ENCODE data around the gene ADCY7. TPM values are rescaled to one million over a fixed set of nuclear protein-coding genes. Genes with fewer than 3 reads are reported as not detected.
"Not testable (repeated sequence)": the region's sequence is repeated elsewhere in the genome, so short reads cannot be mapped to it uniquely, and the experiment has no call there.

ADCY7 gene
- total RNA-seq = 100 to 1,000 TPM; 133 to 135 TPM
- 10 to 100 TPM; 60.1 to 72.8 (median 64.6) TPM for polyA plus RNA-seq
- 79.3 to 385 (median 305) reads per million in 6 experiments for total RNA-seq

DNA sequence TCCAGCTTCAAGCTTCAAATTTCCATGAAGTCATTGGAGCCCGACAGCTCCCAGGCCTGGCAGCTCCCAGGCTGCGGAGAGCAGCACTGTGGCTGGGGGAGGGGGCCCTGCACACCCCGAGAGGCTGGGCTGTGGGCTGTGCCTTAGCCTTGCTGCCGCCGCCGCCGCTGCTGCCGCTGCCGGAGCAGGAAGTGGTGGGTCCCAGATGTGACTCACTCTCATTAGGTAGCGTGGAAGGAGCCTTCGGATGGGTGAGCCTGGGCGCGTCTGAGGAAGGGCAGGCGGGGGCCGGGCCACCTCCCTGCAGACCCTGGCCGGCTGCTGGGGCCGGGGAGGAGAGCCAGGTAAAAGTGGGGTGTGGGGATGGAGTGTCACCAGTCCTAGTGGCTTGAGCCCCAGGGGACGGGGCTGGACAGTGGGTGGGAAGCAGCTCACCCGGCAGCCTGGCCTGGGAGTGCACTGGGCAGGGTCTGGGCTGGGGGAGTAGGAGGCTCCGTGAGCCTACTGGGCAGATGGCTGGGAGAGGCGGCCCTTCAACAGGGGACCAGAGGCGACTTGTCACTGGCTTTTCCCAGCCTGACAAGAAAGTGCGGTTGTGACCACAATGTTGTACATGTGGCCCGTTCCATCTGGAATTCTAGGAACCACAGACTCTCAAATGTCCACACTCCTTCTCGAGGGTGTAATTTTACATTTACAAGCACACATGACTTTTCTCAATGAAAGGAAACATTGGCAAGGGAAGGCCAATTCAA lies at the start of gene ADCY7:
Gene ADCY7, plus strand, starts transcription at position 215 of the 755 bp plus-strand sequence. CDS start 21,629 bp downstream, outside the sequence.
- POLR2A ChIA-PET = interaction anchor here (0.6 to 15.0 kb wide), 6 partner anchors 8 to 70 kb away, joined by 3 to 238 read pairs (median 6); no protein-coding TSS in a partner anchor
- Mint-ChIP-seq H3K9me3 (no peaks in the 10 kb centered on the region), H3K4me1 (peaks cover 44 to 97% (median 81%) of the 10 kb centered on the region in 4 donors), H3K27ac (peak within 1 kb of the TSS; percentile 91 to 99 (median 96)), H3K27me3 (no peaks in the 10 kb centered on the region), H3K36me3 (peaks cover 0 to 3% (median 2%) of the 10 kb centered on the region in 3 donors), H3K4me3 (peak within 1 kb of the TSS; percentile 90 to 99 (median 96))
- DNase-seq (peak; percentile 69 to 89 (median 78)), ATAC-seq (peak; percentile 90 to 91)

DNA sequence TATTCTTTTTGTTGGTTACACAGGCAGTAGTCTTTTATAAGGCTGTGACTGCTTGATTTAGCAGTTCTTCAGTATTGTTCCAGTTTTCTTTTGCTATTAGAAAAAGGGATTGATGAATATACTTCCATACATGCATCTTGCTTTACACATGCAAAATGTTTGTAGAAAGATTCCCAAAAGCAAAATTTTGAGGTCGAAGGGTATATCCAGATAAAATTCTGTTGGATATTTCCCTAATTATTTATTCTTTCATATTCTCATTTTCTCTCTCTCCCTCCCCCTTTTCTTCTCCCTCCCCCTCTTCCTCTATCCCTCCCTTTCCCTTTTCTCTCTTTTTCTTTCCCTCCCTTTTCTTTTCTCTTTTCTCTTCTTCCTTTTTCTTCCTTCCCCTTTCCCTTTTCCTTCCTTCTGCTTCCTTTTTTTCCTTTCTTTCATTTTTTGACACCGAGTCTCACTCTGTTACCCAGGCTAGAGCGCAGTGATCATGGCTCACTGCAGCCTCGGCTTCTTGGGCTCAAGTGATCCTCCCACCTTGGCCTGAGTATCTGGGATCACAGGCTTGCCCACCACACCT lies 46.9 kb upstream of the ADCY7 start:
- Mint-ChIP-seq H3K27me3 (no peaks in the 10 kb centered on the region), H3K9me3 (no peaks in the 10 kb centered on the region), H3K4me1 (peaks cover 0 to 15% (median 3%) of the 10 kb centered on the region in 4 donors), H3K4me3 (no peak overlapping the region), H3K36me3 (peaks cover 0 to 84% (median 11%) of the 10 kb centered on the region in 3 donors), H3K27ac (peak overlapping the region in 1 of 10 donors; percentile 79)
- POLR2A ChIA-PET = no interaction called here
- no peak for ATAC-seq
- no peak for DNase-seq

DNA sequence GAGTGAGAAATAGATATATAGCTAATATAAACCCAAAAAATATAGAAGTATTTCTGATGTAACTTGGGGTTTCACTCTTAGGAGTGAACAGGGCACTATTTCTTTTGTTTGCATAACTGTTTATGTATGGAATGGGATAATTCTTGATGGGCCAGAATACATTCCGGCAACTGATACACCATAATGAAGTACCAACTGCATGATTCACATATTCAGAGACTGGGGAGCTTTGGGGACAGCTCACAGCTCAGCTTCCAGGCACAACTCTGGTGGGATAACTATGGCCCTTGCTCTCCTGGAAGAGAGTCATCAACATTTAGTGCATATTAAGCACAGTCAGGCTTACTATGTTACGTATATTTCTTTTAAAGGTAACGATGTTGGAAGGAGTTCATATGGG lies 42.1 kb upstream of the ADCY7 start:
- Mint-ChIP-seq H3K27ac (no peak overlapping the region), H3K36me3 (peaks cover 10 to 81% (median 15%) of the 10 kb centered on the region in 3 donors), H3K27me3 (no peaks in the 10 kb centered on the region), H3K4me1 (peaks cover 0 to 3% (median 0%) of the 10 kb centered on the region in 4 donors), H3K4me3 (no peak overlapping the region), H3K9me3 (no peaks in the 10 kb centered on the region)
- no peak for DNase-seq
- ATAC-seq = no peak
- POLR2A ChIA-PET = no interaction called here

- DNase-seq (no peak), ATAC-seq (no peak)
- POLR2A ChIA-PET = no interaction called here
- H3K27ac Mint-ChIP-seq = peak overlapping the region in 2 of 10 donors; percentile 41 to 56
- no peaks in the 10 kb centered on the region for H3K27me3 Mint-ChIP-seq
- peaks cover 13 to 74% (median 16%) of the 10 kb centered on the region in 3 donors for H3K36me3 Mint-ChIP-seq
- no peaks in the 10 kb centered on the region for H3K9me3 Mint-ChIP-seq
- H3K4me3 Mint-ChIP-seq = no peak overlapping the region
- H3K4me1 Mint-ChIP-seq = peaks cover 0 to 4% (median 0%) of the 10 kb centered on the region in 4 donors
These were observed 39.2 kb upstream of the ADCY7 start for GRCh38 chr16:50227120-50227519.

- H3K4me1 Mint-ChIP-seq = peaks cover 0 to 4% (median 0%) of the 10 kb centered on the region in 4 donors
- peaks cover 13 to 73% (median 16%) of the 10 kb centered on the region in 3 donors for H3K36me3 Mint-ChIP-seq
- no peaks in the 10 kb centered on the region for H3K27me3 Mint-ChIP-seq
- DNase-seq = no peak
- H3K27ac Mint-ChIP-seq = no peak overlapping the region
- H3K4me3 Mint-ChIP-seq = no peak overlapping the region
- POLR2A ChIA-PET = no interaction called here
- ATAC-seq = no peak
- H3K9me3 Mint-ChIP-seq = no peaks in the 10 kb centered on the region
These were observed 38.7 kb upstream of the ADCY7 start for GRCh38 chr16:50227665-50228064.

DNA sequence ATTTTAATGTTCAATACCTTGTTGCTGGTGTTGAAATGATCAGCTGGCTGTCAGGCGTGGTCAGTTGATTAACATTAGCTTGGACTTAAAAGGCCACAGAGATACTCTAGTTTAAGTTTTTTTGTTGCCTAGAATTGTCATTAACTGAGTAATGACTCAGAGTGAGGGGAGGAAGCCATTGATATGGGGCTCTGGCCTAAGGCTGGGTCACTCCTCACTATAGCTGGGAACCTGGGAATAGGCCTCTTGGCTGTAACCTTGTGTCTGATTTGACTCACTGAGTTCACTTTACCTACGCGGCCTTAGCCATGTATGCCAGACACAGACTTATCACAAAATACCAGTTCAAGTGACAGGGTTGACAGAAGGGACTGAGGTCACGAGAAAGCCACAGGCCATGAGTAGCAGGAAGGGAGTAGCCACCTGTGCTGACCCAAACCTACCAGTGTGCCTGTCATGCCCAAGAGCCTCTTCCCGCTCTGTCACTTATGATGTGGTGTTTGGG lies 37.9 kb upstream of the ADCY7 start:
- Mint-ChIP-seq H3K27ac (peak overlapping the region in 1 of 10 donors; percentile 18), H3K4me1 (peaks cover 0 to 4% (median 0%) of the 10 kb centered on the region in 4 donors), H3K27me3 (no peaks in the 10 kb centered on the region), H3K4me3 (no peak overlapping the region), H3K9me3 (no peaks in the 10 kb centered on the region), H3K36me3 (peaks cover 13 to 65% (median 16%) of the 10 kb centered on the region in 3 donors)
- no peak for ATAC-seq
- POLR2A ChIA-PET = no interaction called here
- DNase-seq = no peak

DNA sequence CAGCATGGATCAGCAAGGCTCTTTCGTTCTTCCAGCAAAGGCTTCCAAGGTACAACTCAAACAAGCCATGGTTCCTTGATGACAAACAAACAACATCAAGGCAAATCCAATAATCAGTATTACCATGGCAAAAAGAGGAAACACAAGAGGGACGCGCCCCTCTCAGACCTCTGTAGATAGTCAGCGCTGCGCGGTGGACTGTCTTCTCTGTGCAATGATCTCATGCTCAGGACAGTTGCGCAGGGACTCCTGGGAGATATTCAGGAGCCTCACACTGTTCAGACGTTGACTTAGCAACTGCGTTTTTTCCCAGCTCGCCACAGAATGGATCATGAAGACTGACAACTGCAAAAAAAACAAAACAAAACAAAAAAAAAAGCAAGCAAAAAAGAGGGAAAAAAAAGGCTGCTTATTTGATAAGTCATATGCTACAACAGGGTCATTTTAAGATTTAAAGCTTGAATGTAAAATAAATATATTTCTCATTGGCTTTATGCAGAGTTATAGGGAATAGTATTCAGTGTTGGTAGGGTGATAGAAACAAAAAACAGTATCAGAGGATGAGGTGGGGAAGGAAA lies 37.1 kb upstream of the ADCY7 start:
- no peak for DNase-seq
- POLR2A ChIA-PET = no interaction called here
- Mint-ChIP-seq H3K9me3 (no peaks in the 10 kb centered on the region), H3K27me3 (no peaks in the 10 kb centered on the region), H3K36me3 (peaks cover 13 to 57% (median 16%) of the 10 kb centered on the region in 3 donors), H3K4me1 (peaks cover 0 to 4% (median 1%) of the 10 kb centered on the region in 4 donors), H3K27ac (peak overlapping the region in 2 of 10 donors; percentile 29 to 35), H3K4me3 (no peak overlapping the region)
- ATAC-seq = no peak

DNA sequence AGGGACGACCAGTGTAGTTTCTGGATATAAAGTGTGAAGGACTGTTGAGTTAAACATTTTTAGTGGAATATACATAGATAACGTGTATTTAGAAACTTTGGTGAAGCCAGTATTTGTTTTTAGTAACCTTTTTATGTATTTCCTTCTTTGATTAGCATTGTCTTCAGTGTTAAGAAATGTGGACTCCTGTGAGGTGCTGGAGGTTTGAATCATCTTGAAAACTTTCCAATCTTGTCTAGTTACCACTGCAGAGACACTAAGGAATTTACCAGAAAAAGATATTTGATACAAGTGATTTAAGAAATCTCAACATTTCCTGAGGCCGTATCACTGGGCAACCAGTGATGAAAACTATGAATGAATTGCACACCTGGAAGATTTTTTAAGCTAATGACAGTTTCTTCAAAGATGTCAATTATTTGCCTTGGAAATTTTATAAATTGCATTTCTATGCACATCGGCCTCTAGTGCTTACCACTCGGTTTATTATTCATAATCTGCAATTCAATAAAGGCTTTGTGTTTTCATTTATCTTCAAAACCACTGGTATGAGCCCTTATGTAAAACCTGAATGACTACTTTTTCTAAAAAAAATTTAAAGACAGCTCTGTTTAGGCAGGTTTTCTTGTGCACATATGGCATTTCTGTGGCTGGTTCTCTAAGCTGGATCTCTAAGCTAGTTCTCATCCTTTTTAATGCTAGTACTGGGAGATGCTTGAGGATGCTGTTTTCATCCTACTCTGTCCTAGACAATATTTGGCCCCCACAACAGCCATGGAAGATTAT lies 31.4 kb upstream of the ADCY7 start:
- Mint-ChIP-seq H3K27ac (peak overlapping the region in 7 of 10 donors; percentile 6 to 82 (median 49)), H3K36me3 (peaks cover 0 to 13% (median 2%) of the 10 kb centered on the region in 3 donors), H3K4me3 (no peak overlapping the region), H3K27me3 (no peaks in the 10 kb centered on the region), H3K4me1 (peaks cover 0 to 2% (median 0%) of the 10 kb centered on the region in 4 donors), H3K9me3 (no peaks in the 10 kb centered on the region)
- POLR2A ChIA-PET = interaction anchor here (0.6 kb wide), 1 partner anchor 20 kb away, joined by 3 read pairs; no protein-coding TSS in a partner anchor
- no peak for DNase-seq
- no peak for ATAC-seq

- Mint-ChIP-seq H3K27me3 (no peaks in the 10 kb centered on the region), H3K4me1 (peaks cover 0 to 2% (median 0%) of the 10 kb centered on the region in 4 donors)
- POLR2A ChIA-PET = interaction anchor here (0.6 kb wide), 2 partner anchors 20 to 118 kb away, joined by 3 to 5 read pairs; no protein-coding TSS in a partner anchor
These were observed 30.8 kb upstream of the ADCY7 start for GRCh38 chr16:50235581-50235980.

DNA sequence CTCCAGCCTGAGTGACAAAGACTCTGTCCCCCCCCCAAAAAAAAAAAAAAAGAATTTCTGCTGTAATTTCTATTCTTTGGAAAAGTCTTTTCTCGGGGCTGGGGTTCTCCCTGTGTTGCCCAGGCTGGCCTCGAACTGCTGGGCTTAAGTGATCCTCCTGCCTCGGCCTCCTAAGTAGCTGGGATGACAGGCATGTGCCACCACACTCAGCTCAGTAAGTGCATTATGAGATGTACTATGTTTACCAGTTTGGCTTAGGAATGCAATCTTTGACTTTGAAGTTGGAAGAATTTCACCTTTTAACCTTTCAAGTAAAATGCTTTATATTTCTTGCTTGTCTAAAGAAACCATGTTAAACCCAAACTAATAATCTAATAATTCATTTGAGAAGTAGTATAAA lies 28.0 kb upstream of the ADCY7 start:
- DNase-seq = no peak
- Mint-ChIP-seq H3K27ac (no peak overlapping the region), H3K9me3 (no peaks in the 10 kb centered on the region), H3K4me1 (peaks cover 0 to 2% (median 0%) of the 10 kb centered on the region in 4 donors), H3K4me3 (no peak overlapping the region), H3K27me3 (no peaks in the 10 kb centered on the region), H3K36me3 (no peaks in the 10 kb centered on the region)
- no peak for ATAC-seq
- POLR2A ChIA-PET = interaction anchor here (0.7 kb wide), 2 partner anchors 320 to 599 kb away, joined by 3 to 4 read pairs; no protein-coding TSS in a partner anchor

More at GRCh38 chr16:50235581-50235980, 30.8 kb upstream of the ADCY7 start:
- no peak overlapping the region for H3K4me3 Mint-ChIP-seq
- H3K27ac Mint-ChIP-seq = peak overlapping the region in 1 of 10 donors; percentile 49
- no peak for ATAC-seq
- peaks cover 0 to 6% (median 0%) of the 10 kb centered on the region in 3 donors for H3K36me3 Mint-ChIP-seq
- no peaks in the 10 kb centered on the region for H3K9me3 Mint-ChIP-seq
- no peak for DNase-seq

GRCh38 chr16:50238868-50239301 lies 27.5 kb upstream of the ADCY7 start:
- no peaks in the 10 kb centered on the region for H3K36me3 Mint-ChIP-seq
- H3K4me1 Mint-ChIP-seq = no peaks in the 10 kb centered on the region
- POLR2A ChIA-PET = interaction anchor here (0.7 kb wide), 2 partner anchors 320 to 598 kb away, joined by 3 to 4 read pairs; no protein-coding TSS in a partner anchor
- H3K27me3 Mint-ChIP-seq = peaks cover 0 to 3% (median 0%) of the 10 kb centered on the region in 5 donors
- peak overlapping the region in 1 of 10 donors; percentile 57 for H3K27ac Mint-ChIP-seq
- no peak for ATAC-seq
- no peak for DNase-seq
- no peak overlapping the region for H3K4me3 Mint-ChIP-seq
- no peaks in the 10 kb centered on the region for H3K9me3 Mint-ChIP-seq

GRCh38 chr16:50243024-50243423 lies 23.3 kb upstream of the ADCY7 start:
- H3K36me3 Mint-ChIP-seq, ATAC-seq, POLR2A ChIA-PET, H3K27me3 Mint-ChIP-seq, DNase-seq, H3K4me3 Mint-ChIP-seq, H3K9me3 Mint-ChIP-seq: not testable (repeated sequence)
- peak overlapping the region in 1 of 10 donors; percentile 15 for H3K27ac Mint-ChIP-seq
- H3K4me1 Mint-ChIP-seq = peaks cover 6 to 22% (median 12%) of the 10 kb centered on the region in 4 donors

Data from naive thymus-derived CD8-positive, alpha-beta T cell (primary cell).